ENCODE data around the gene TBX15.

TBX15 gene

DNA sequence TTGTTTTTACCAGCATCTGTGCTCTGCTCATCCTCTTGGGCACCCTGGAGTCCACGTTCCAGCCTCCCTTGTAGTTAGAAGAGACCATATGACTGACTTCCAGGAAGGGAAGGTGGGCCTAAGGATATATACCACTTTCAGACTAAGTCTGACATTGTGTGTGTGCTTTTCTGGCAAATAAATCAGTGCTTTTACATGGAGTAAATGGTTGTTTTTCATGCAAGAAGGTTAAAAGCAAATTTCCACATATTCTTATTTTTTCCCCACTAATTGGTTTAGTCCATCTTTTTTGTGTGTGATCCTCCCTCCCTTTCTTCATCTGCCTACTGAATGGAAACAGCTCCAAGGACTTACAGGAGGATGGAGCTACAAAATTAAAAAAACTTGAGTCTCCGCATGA, 119.8 kb downstream of the TBX15 start:
- no peak for DNase-seq
- no peak overlapping the region for H3K27ac ChIP-seq (ENCODE audit: insufficient read depth, low read length, poor library complexity, severe bottlenecking)
- no peaks in the 10 kb centered on the region for H3K9me3 ChIP-seq (ENCODE audit: control insufficient read depth, low read length)
- no peaks in the 10 kb centered on the region for H3K27me3 ChIP-seq (replicated peaks; ENCODE audit: control insufficient read depth, insufficient read depth, low read length, poor library complexity, severe bottlenecking)
- H3K4me3 ChIP-seq (ENCODE audit: insufficient read depth, low read depth, low read length, poor library complexity, severe bottlenecking) = no peak overlapping the region
- H3K4me1 ChIP-seq (ENCODE audit: control insufficient read depth, insufficient read depth, low read length, poor library complexity, severe bottlenecking) = no peaks in the 10 kb centered on the region
- H3K36me3 ChIP-seq (ENCODE audit: control insufficient read depth, insufficient read depth, low read length) = no peaks in the 10 kb centered on the region

DNA sequence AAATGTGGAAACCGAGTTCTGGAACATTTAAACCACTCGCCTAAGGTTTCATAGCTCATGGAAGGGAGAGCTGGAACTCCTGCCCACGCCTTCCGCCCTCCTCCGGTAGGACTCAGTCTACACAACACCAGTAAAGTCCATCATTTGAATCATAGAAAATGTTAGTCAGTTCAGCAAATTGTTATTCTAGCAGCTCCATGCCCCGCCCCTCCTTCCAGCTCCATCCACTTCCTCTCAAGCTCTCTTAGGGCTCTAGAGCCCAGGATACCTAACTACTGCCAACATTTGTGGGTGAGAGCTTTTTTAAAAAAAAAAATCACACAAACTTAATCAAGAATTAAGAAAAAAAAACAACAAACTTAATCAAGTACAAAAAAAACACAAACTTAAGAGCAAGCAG, 121.8 kb downstream of the TBX15 start:
- H3K9me3 ChIP-seq (ENCODE audit: control insufficient read depth, low read length) = no peaks in the 10 kb centered on the region
- no peak overlapping the region for H3K27ac ChIP-seq (ENCODE audit: insufficient read depth, low read length, poor library complexity, severe bottlenecking)
- no peak overlapping the region for H3K4me3 ChIP-seq (ENCODE audit: insufficient read depth, low read depth, low read length, poor library complexity, severe bottlenecking)
- no peaks in the 10 kb centered on the region for H3K27me3 ChIP-seq (replicated peaks; ENCODE audit: control insufficient read depth, insufficient read depth, low read length, poor library complexity, severe bottlenecking)
- H3K36me3 ChIP-seq (ENCODE audit: control insufficient read depth, insufficient read depth, low read length) = no peaks in the 10 kb centered on the region
- DNase-seq = no peak
- no peaks in the 10 kb centered on the region for H3K4me1 ChIP-seq (ENCODE audit: control insufficient read depth, insufficient read depth, low read length, poor library complexity, severe bottlenecking)

DNA sequence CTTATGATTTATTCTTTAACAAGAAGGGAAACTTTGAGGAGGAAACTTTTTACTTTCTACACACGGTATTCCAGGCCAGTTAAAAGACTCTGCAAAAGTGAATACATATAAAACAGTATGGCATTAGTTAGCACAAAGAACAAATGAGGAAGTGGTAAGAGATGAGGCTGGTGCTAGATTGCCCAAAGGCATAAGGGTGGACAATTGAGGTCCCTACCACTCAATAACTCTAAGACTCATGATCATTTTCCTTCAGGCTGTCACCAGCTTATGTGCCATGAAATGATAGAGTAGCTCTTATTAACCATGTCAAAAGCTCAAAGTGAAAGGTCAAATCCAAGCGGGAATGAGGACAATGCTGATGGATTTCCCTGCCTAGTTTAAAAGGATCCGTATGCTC, 124.5 kb downstream of the TBX15 start:
- Histone ChIP-seq H3K9me3 (ENCODE audit: control insufficient read depth, low read length) (no peaks in the 10 kb centered on the region), H3K4me3 (ENCODE audit: insufficient read depth, low read depth, low read length, poor library complexity, severe bottlenecking) (no peak overlapping the region), H3K36me3 (ENCODE audit: control insufficient read depth, insufficient read depth, low read length) (no peaks in the 10 kb centered on the region), H3K4me1 (ENCODE audit: control insufficient read depth, insufficient read depth, low read length, poor library complexity, severe bottlenecking) (no peaks in the 10 kb centered on the region), H3K27ac (ENCODE audit: insufficient read depth, low read length, poor library complexity, severe bottlenecking) (no peak overlapping the region), H3K27me3 (replicated peaks; ENCODE audit: control insufficient read depth, insufficient read depth, low read length, poor library complexity, severe bottlenecking) (no peaks in the 10 kb centered on the region)
- no peak for DNase-seq

DNA sequence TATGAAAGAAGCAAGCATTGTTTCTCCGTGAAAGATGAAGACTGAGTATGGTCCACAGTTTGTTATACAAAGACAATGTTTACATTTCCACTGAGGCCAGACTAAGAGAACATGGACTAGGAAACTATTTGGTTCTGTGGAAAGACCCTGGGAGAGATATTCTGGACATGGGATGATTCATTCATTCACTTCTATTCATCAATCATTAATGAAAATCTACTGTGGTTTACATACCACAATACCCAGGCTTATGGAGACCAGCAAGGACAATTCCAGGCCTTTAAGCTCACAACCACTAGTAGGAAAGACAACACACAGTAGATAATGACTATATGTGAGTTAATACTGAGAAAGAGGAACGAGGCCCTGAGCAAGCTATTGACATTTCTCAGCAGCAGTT, 125.4 kb downstream of the TBX15 start:
- Histone ChIP-seq H3K27ac (ENCODE audit: insufficient read depth, low read length, poor library complexity, severe bottlenecking) (no peak overlapping the region), H3K27me3 (replicated peaks; ENCODE audit: control insufficient read depth, insufficient read depth, low read length, poor library complexity, severe bottlenecking) (no peaks in the 10 kb centered on the region)

DNA sequence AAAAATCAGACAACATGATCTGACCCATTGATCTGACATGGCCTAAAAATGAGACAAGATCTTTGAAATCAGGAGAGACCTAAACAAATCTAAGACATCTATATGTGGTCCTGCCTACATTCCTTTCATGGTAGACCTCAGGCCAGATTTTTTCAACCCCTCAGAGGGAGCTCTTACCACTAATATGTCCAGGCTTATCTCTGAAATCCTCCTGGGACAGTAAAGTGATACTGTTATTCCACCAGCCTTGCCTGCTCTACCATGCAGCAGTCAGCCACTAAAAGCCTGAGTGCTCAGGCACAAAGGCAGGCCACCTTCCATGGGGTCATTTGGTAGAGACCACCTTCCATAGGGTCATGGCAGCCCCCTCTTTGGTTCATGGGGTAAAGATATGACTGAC, 126.9 kb downstream of the TBX15 start:
- Histone ChIP-seq H3K36me3 (ENCODE audit: control insufficient read depth, insufficient read depth, low read length) (no peaks in the 10 kb centered on the region), H3K9me3 (ENCODE audit: control insufficient read depth, low read length) (no peaks in the 10 kb centered on the region), H3K27me3 (replicated peaks; ENCODE audit: control insufficient read depth, insufficient read depth, low read length, poor library complexity, severe bottlenecking) (no peaks in the 10 kb centered on the region), H3K4me3 (ENCODE audit: insufficient read depth, low read depth, low read length, poor library complexity, severe bottlenecking) (no peak overlapping the region), H3K27ac (ENCODE audit: insufficient read depth, low read length, poor library complexity, severe bottlenecking) (no peak overlapping the region), H3K4me1 (ENCODE audit: control insufficient read depth, insufficient read depth, low read length, poor library complexity, severe bottlenecking) (no peaks in the 10 kb centered on the region)
- no peak for DNase-seq

More for the DNA sequence above, 125.4 kb downstream of the TBX15 start:
- H3K9me3 ChIP-seq (ENCODE audit: control insufficient read depth, low read length) = no peaks in the 10 kb centered on the region
- H3K36me3 ChIP-seq (ENCODE audit: control insufficient read depth, insufficient read depth, low read length) = no peaks in the 10 kb centered on the region
- DNase-seq = no peak
- H3K4me1 ChIP-seq (ENCODE audit: control insufficient read depth, insufficient read depth, low read length, poor library complexity, severe bottlenecking) = no peaks in the 10 kb centered on the region
- no peak overlapping the region for H3K4me3 ChIP-seq (ENCODE audit: insufficient read depth, low read depth, low read length, poor library complexity, severe bottlenecking)

DNA sequence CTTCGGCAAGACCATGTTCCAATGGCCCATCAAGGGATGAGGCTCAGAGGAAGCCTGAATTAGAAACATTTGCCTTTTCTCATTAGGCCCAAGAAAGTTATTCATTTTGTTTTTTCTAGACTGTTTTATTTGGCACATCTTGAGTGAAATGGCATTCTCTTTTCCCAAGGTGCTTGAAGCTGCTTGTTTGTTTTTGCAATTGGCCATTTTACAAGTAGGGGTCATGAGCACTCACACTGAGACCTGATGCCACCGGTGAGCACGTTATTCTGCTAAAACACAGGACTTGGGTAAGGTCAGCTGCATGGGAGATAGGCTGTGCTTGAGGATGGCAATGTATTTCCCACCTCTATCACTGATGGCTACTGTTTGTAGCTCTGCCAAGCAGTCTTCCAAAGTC, 128.1 kb downstream of the TBX15 start:
- Histone ChIP-seq H3K27me3 (replicated peaks; ENCODE audit: control insufficient read depth, insufficient read depth, low read length, poor library complexity, severe bottlenecking) (no peaks in the 10 kb centered on the region), H3K4me1 (ENCODE audit: control insufficient read depth, insufficient read depth, low read length, poor library complexity, severe bottlenecking) (no peaks in the 10 kb centered on the region), H3K4me3 (ENCODE audit: insufficient read depth, low read depth, low read length, poor library complexity, severe bottlenecking) (no peak overlapping the region), H3K27ac (ENCODE audit: insufficient read depth, low read length, poor library complexity, severe bottlenecking) (no peak overlapping the region), H3K36me3 (ENCODE audit: control insufficient read depth, insufficient read depth, low read length) (no peaks in the 10 kb centered on the region), H3K9me3 (ENCODE audit: control insufficient read depth, low read length) (no peaks in the 10 kb centered on the region)
- no peak for DNase-seq

DNA sequence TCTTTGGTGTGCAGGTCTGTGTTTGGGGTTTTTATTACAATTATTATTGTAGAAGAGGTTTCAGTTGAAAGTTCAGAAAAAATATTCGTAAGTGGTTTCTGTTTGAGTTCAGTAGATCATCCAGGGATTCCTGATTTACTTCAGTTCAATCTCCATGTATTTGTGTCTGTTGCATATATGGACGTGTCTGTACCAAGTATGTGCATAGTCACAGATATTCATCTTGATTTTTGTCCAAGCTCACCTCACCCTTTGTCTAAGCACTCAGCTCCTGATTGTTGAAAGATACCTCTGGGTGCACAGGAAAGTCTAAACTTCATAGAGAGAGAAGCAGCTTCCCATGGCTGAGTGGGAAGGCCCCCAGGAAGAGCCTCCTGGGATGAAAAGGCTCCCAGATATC, 141.7 kb downstream of the TBX15 start:
- H3K4me1 ChIP-seq (ENCODE audit: control insufficient read depth, insufficient read depth, low read length, poor library complexity, severe bottlenecking) = no peaks in the 10 kb centered on the region
- no peaks in the 10 kb centered on the region for H3K9me3 ChIP-seq (ENCODE audit: control insufficient read depth, low read length)
- no peaks in the 10 kb centered on the region for H3K36me3 ChIP-seq (ENCODE audit: control insufficient read depth, insufficient read depth, low read length)
- H3K4me3 ChIP-seq (ENCODE audit: insufficient read depth, low read depth, low read length, poor library complexity, severe bottlenecking) = no peak overlapping the region
- DNase-seq = no peak
- H3K27me3 ChIP-seq (replicated peaks; ENCODE audit: control insufficient read depth, insufficient read depth, low read length, poor library complexity, severe bottlenecking) = no peaks in the 10 kb centered on the region
- no peak overlapping the region for H3K27ac ChIP-seq (ENCODE audit: insufficient read depth, low read length, poor library complexity, severe bottlenecking)

DNA sequence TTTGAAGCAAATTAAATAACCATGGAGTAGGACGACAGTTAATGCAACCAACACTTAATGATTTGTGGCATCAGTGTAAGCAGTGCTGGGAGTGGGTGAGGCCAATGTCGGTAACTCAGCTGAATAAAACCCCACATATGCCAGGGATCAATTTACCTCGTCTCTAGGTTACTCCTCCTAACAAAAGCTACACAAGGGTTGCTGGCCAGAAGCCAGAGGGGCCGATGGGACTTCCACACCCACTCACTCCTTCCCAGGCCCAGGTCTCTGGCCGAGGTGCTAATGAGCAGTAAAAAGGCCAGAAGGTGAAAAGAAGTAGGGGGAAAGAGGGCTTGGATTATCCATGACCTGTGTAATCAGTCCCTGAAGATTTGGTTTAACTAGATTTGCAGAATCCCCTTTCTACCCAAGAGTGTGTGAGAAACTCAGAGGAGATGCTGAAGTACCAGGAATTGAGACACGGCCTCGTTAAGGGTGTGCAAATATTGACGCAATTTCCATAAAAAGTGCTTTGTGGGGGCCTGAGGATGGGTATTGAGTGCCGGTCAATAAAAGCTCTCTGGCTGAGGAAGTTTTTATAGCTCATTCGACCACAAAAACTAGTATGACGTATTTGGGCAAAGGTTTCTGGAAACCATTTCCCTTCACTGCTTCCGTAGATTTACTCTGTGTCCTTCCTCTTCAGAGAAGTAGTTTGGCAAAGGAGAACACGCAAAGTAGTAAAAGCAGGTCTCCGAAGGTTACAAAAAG, 145.5 kb downstream of the TBX15 start:
- no peaks in the 10 kb centered on the region for H3K27me3 ChIP-seq (replicated peaks; ENCODE audit: control insufficient read depth, insufficient read depth, low read length, poor library complexity, severe bottlenecking)
- H3K9me3 ChIP-seq (ENCODE audit: control insufficient read depth, low read length) = no peaks in the 10 kb centered on the region
- no peak overlapping the region for H3K4me3 ChIP-seq (ENCODE audit: insufficient read depth, low read depth, low read length, poor library complexity, severe bottlenecking)
- DNase-seq = no peak
- no peak overlapping the region for H3K27ac ChIP-seq (ENCODE audit: insufficient read depth, low read length, poor library complexity, severe bottlenecking)
- no peaks in the 10 kb centered on the region for H3K4me1 ChIP-seq (ENCODE audit: control insufficient read depth, insufficient read depth, low read length, poor library complexity, severe bottlenecking)
- no peaks in the 10 kb centered on the region for H3K36me3 ChIP-seq (ENCODE audit: control insufficient read depth, insufficient read depth, low read length)

DNA sequence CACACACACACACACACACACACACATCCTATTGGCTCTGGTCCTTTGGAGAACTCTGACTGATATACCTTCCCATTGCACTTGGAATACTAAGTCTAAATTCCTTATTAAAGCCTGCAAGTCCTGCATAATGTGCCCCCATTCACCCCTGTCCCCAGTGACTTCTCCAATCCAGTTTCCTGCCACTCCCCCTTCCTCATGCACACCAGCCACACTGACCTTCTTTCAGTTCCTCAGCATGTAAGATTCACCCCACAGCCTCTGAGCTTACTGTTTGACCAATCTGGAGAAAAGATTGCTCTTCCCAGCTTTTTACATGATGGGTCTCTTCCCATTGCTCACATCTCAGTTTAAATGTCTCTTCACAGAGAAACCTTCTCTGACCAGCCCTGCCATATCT, 146.6 kb downstream of the TBX15 start:
- H3K9me3 ChIP-seq (ENCODE audit: control insufficient read depth, low read length) = no peaks in the 10 kb centered on the region
- no peak overlapping the region for H3K27ac ChIP-seq (ENCODE audit: insufficient read depth, low read length, poor library complexity, severe bottlenecking)
- no peaks in the 10 kb centered on the region for H3K27me3 ChIP-seq (replicated peaks; ENCODE audit: control insufficient read depth, insufficient read depth, low read length, poor library complexity, severe bottlenecking)
- H3K4me1 ChIP-seq (ENCODE audit: control insufficient read depth, insufficient read depth, low read length, poor library complexity, severe bottlenecking) = no peaks in the 10 kb centered on the region
- H3K4me3 ChIP-seq (ENCODE audit: insufficient read depth, low read depth, low read length, poor library complexity, severe bottlenecking) = no peak overlapping the region
- no peaks in the 10 kb centered on the region for H3K36me3 ChIP-seq (ENCODE audit: control insufficient read depth, insufficient read depth, low read length)
- no peak for DNase-seq

Measured in effector memory CD4-positive, alpha-beta T cell (primary cell).